Ishikawa (cell line): ENCODE results near the gene NPEPPS.

ENCODE experiments used
- CEBPB ChIP-seq: IDR thresholded peaks from 2 replicates; pipeline ENCODE4 v1.6.1; 2012
- CREB1 ChIP-seq: IDR thresholded peaks from 2 replicates; pipeline ENCODE4 v1.6.1; 2012; ENCODE audit warnings: low read depth
- EGR1 ChIP-seq: IDR thresholded peaks from 2 replicates; pipeline ENCODE4 v1.6.1; 2012
- EP300 ChIP-seq: IDR thresholded peaks from 2 replicates; pipeline ENCODE4 v1.6.1; 2012; ENCODE audit warnings: borderline replicate concordance
- NFIC ChIP-seq: IDR thresholded peaks from 2 replicates; pipeline ENCODE4 v1.6.1; 2012
- RAD21 ChIP-seq: IDR thresholded peaks from 2 replicates; pipeline ENCODE4 v1.6.1; 2012; ENCODE audit warnings: low read depth
- TAF1 ChIP-seq: IDR thresholded peaks from 2 replicates; pipeline ENCODE4 v1.6.1; 2012; ENCODE audit warnings: low read depth, mild to moderate bottlenecking
- TCF12 ChIP-seq: IDR thresholded peaks from 2 replicates; pipeline ENCODE4 v1.6.1; 2012; ENCODE audit warnings: low read depth
- TEAD4 ChIP-seq: IDR thresholded peaks from 2 replicates; pipeline ENCODE4 v1.6.1; 2012
- USF1 ChIP-seq: IDR thresholded peaks from 2 replicates; pipeline ENCODE4 v1.6.1; 2012
- YY1 ChIP-seq: IDR thresholded peaks from 2 replicates; pipeline ENCODE4 v1.6.1; 2012; ENCODE audit warnings: low read depth
- ZBTB7A ChIP-seq: IDR thresholded peaks from 2 replicates; pipeline ENCODE4 v1.6.1; 2012; ENCODE audit warnings: low read depth
- TF ChIP-seq, protein P1 (sequence below): IDR thresholded peaks from 2 replicates; pipeline ENCODE4 v1.6.1; 2012; ENCODE audit warnings: low read depth, mild to moderate bottlenecking

Gene NPEPPS

DNA sequence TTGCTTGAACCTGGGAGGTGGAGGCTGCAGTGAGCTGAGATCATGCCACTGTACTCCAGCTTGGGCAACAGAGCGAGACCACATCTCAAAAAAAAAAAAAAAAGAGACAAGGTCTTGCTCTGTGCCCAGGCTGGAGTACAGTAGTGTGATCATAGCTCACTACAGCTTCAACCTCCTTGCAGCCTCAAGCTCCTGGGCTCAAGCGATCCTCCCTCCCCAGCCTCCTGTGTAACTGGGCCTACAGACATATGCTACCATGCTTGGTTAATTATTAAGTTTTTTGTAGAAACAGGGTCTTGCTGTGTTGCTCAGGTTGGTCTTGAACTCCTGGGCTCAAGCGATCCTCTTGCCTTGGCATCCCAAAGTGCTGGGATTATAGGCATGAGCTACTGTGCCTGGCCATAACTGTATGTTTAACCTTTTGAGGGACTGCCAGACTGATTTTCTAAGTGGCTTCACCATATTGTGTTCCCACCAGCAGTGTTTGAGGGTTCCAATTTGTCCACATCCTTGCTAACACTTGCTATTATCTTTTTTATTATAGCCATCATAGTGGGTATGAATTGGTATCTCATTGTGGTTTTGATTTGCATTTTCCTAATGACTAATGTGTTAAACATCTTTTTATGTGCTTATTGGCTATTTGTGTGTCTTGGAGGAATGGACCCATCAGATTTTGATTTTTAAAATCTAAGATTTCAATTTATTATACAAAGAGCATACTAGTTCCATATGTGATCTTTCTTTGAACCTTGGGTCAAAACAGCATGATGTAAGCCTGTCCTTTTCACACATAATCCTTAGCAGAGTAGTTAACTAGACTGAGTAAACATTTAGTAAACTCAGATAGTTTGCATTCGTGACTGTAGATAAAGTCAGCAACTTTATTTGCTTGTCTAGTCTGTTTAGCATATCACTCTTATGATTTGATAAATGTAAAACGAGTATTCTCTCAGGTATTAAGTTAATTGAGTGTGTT, 80.8 kb downstream of the NPEPPS start:
- TF ChIP-seq CEBPB (no peak), ZBTB7A (no peak), TAF1 (no peak), TCF12 (no peak), CREB1 (no peak), TEAD4 (no peak), RAD21 (no peak), YY1 (no peak), USF1 (no peak)
- TF ChIP-seq, protein P1, sequence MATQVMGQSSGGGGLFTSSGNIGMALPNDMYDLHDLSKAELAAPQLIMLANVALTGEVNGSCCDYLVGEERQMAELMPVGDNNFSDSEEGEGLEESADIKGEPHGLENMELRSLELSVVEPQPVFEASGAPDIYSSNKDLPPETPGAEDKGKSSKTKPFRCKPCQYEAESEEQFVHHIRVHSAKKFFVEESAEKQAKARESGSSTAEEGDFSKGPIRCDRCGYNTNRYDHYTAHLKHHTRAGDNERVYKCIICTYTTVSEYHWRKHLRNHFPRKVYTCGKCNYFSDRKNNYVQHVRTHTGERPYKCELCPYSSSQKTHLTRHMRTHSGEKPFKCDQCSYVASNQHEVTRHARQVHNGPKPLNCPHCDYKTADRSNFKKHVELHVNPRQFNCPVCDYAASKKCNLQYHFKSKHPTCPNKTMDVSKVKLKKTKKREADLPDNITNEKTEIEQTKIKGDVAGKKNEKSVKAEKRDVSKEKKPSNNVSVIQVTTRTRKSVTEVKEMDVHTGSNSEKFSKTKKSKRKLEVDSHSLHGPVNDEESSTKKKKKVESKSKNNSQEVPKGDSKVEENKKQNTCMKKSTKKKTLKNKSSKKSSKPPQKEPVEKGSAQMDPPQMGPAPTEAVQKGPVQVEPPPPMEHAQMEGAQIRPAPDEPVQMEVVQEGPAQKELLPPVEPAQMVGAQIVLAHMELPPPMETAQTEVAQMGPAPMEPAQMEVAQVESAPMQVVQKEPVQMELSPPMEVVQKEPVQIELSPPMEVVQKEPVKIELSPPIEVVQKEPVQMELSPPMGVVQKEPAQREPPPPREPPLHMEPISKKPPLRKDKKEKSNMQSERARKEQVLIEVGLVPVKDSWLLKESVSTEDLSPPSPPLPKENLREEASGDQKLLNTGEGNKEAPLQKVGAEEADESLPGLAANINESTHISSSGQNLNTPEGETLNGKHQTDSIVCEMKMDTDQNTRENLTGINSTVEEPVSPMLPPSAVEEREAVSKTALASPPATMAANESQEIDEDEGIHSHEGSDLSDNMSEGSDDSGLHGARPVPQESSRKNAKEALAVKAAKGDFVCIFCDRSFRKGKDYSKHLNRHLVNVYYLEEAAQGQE: no peak

DNA sequence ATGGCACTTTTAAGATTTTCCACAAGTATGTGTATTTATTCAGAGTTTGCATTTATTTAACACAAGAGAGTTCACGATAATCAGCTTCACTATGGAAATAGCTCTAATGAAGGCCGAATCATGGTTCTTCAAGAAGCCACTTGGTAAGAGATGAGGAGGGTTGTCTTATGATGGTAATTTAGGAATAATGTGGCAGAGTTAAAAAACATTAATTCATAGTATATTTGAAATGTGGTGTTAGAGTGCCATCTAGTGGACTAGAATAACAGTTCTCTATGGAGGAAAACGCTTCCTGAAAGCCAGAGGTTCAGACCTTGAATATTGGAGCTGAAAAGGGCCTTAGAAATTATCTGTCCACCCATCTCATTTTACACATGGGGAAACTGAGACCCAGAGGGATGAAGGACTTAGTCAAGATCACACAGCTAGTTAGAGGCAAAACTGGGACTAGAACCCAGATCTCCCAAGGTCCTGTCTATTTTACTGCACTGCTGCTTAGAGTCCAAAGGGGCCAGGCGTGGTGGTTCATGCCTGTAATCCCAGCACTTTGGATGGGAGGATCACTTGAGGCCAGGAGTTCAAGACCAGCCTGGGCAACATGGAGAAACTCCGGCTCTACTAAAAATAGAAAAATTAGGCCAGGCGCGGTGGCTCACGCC, 85.0 kb downstream of the NPEPPS start:
- TF ChIP-seq EGR1 (no peak), RAD21 (peak; percentile 69)

GRCh38 chr17:47618410-47618809, 87.5 kb downstream of the NPEPPS start:
- no peak for TF ChIP-seq EP300
- TF ChIP-seq TAF1: no peak
- TF ChIP-seq, protein P1: no peak
- TF ChIP-seq USF1: no peak
- no peak for TF ChIP-seq CEBPB
- no peak for TF ChIP-seq YY1
- no peak for TF ChIP-seq EGR1
- TF ChIP-seq NFIC: no peak
- no peak for TF ChIP-seq ZBTB7A
- TF ChIP-seq TCF12: no peak

GRCh38 chr17:47620503-47621245, 89.8 kb downstream of the NPEPPS start:
- TF ChIP-seq, protein P1: no peak
